T47D (cell line): ENCODE measurements around the gene RTL10.

Experiments
- DNase-seq, 2 experiments: peaks; one replicate each; pipeline versions ENCODE4 v3.0.0 to v3.0.0-alpha.2; 2011 to 2012; ENCODE audit warnings: low read depth in 1 of 2, low spot score in 1 of 2
- JUND ChIP-seq: IDR thresholded peaks from 2 replicates; pipeline ENCODE4 v1.6.1; 2012; ENCODE audit warnings: low read depth
- in situ Hi-C: cut with HindIII; loops from 2 replicates; pipeline ENCODE4 v1.10.0; 2016; ENCODE audit warnings: low sequenced_read_pairs, low pct_unique_long_range_greater_than_20kb

The RTL10 gene

DNA sequence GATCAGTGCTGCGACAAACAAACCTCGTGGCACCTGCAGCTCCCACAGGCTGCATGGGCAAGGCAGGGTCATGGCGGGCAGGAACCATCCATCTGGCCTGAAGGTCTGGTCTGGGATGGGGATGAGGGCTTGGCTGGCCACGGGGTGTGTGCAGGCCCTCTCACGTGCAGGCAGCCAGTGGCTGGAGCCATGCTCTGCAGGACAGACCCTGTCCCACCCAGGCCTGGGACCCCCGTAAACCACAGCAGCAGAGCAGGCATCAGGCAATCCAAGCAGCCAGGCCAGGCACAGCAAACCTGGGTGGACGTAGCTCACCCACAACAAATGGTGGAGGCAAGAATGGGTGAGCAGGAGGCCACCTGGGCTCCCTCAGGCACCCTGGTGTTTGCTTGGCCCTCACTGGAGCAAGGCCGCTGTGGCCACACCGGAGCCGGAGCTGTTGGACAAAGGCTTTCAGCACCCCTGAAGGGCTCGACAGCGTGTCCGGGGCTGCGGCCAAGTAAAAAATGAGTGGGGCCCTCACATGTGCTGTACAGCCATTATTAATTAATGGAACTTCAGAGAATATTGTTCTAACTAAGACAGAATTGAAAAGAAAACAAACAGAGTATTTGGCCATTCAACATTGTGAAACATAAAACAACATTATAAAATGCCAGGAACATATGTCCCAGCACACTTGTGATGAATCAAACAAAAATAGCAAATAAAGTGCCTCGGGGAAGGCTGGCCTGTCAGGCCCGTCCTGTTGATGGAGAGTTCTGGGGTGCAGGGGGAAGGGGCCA is 24.0 kb upstream of the RTL10 start:
- in situ Hi-C loops = no loop called here
- DNase-seq = no peak
- no peak for TF ChIP-seq JUND

DNA sequence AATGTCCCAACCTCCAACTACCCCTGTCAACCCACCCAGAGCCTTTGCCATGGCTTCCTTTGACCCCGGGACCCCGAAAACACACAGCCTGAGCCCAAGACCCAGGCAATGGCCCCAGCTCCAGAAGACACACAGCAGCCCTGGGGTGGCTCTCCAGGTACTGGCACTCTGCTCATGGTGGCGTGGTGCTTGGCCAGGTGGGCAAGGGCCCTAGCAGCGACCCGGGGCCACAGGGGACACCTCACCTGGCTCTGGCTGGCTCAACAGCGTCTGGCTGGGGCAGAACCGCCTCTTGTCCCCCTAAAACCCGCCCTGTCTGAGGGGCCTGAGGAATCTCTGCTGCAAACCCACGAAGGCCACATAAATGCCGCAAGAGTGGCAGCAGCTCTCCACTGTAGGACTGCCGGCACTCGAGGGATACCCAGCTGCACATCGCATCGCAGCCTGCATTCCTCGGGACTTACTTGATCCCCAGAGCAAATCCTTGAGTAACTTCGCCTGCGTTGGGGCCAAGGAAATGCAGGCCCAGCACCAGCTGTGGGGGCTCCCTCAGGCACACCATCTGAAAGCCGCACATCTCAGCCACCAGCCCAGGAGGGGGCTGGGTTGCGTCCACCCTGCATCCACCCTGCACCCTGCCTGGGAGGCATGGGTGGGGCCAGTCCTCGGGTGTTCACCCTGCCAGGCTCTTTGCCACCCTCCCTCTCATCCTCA is 23.1 kb upstream of the RTL10 start:
- DNase-seq = no peak
- no peak for TF ChIP-seq JUND
- in situ Hi-C loops = no loop called here

DNA sequence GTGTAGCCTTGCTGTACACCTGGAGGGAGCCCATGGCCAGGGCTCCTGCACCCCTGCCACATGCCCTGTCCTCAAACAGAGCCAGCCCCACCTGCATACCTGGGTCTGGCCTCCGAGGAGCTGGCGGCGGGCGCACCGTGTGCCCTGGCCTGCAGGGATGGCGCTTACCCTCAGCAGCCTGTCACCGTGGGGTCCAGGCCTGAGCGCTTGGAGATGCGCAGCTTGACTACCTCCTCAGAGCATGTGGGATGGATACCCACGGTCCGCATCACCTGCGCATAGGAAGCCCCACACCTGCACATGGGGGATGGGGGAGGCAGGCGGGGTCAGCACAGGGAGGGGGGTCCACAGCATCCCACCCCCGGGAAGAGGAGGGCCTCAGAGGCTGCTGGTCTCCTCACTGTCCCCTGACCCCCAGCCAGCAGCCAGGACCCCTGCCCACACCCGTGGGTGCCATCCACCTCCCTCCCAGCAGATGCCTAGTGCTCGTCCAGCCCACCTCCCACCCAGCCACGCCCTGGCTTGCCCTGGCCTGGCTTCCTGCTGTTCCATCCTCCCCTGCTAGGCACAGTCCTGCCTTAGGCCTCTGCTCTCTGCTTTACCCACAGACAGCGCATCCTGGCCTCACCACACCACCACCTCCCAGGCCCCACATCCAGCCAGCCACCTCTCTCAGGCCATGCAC is 22.4 kb upstream of the RTL10 start:
- no peak for DNase-seq
- in situ Hi-C loops = no loop called here
- no peak for TF ChIP-seq JUND

DNA sequence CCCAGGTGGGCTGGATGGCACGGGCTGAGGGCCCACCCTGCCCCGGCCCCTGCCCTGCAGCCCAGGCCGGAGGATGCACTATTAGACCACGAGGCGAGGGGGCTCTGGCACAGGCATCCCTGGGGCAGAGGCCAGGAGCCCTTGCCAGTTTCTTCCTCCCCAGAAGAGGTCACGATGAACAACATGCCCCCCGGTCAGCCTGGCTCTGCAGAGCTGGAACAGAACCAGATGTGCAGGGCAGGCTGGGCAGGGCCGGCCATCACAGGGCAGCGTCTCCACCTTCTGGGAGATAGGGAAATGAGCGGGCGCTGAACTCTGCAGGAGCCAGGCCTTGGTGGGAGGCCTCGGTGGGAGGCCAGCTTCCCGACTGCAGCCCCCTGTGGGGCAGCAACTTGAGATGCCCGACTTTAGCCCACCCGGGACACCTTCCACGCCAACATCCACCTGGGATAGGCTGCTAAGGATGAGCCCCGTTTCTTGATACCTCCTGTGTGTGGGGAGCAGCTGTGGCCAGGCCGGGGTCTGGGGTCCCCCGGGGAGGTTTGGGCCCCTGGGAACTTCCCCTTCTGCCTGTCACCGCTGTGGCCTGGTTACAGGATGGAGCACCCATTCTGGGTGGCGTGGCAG is 21.8 kb upstream of the RTL10 start:
- no peak for TF ChIP-seq JUND
- in situ Hi-C loops = no loop called here
- no peak for DNase-seq

DNA sequence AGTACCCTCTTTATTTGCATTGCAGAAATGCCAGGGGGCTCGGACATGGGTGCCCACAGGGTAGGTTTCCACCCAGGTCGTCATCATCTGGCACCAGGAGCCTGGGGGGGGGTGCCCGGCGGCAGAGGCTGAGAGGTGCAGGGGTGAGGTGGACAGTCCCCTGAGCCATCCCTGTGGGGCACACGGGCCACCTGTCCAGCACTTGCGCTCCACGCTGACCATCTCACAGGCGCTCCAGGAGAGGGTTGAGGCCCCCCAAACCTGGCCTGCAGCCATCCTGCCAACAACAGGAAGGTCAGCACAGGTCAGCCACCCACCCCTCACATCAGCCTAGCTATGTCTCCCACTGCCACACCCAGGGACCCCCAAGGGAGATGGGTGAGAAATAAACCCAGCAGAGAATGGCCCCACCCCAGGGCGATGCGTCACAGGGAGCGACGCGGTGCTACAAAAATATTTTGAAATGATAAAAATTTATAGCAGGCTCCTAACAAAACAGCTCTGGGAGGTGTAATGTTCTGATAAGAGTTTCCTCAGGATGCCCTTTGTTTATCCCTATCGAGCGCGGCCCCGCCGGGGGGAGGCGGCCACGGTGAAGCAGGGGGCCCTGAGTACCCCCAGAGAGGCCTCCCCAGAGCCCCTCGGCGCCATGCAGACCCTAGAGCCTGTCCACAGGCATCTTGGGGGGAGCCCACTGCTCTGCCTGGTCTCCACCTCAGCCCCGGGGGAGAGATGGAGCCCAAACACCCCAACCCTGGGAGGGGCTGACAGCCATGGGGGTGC is 21.0 kb upstream of the RTL10 start:
- no peak for DNase-seq
- no peak for TF ChIP-seq JUND
- in situ Hi-C loops = no loop called here

DNA sequence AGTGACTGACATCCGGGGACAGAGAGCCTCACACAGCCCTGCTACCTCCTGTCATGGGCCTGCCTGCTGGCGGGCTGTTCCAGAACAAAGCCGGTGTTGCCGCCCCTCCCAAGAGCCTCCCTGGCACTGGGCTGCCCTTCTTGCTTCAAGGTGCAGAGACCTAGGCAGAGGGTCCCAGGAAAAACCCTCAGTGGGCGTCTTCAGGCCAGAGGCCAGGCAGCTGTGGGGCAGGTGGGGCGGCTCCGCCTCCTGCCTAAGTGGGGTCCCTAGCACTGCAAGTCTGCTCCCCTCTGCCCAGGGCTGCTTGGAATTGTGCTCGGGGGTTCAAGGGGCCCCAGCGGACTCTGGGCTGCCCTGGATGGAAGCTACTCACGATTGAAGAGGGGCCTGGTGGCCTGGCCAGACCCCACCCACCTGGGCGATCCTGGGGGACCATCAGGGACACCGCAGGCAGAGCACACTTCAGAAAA is 20.4 kb upstream of the RTL10 start:
- no peak for DNase-seq
- in situ Hi-C loops = no loop called here
- TF ChIP-seq JUND = no peak

DNA sequence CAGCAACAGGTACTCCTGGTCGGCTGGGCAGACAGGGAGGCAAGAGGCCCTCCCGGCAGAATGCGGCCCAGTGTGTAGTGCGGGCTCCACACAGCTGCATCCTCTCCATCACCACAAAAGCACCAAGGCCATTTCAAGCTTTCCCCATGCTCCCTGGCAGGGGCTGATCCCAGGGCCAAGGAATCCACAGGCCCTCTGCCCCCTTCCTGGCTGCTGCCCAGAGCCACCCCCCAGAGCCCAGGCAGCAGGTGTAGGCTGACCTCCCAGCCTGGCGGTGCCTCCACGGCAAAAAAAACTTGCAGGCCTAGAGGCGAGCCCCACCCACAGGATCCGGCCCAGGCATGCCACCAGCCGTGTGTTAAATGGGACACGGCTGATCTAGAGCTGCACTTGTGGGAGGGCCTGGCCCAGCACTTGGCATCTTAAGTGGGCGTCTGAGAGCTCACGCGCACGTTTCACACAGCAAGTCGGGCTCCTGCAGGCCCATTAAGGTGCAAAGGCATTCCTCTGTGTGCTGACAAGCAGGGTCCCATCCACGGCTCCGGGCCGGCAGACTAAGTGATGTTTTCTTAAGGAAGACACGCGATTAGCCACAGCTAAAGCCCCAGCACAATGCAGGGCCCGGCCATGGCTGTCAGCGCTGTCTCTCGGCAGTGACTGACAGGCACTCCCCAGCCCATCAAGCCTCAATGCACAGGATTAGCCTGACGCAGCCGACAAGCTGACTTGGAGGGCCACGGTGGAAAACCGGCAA is 19.8 kb upstream of the RTL10 start:
- no peak for DNase-seq
- TF ChIP-seq JUND = no peak
- in situ Hi-C loops = no loop called here

DNA sequence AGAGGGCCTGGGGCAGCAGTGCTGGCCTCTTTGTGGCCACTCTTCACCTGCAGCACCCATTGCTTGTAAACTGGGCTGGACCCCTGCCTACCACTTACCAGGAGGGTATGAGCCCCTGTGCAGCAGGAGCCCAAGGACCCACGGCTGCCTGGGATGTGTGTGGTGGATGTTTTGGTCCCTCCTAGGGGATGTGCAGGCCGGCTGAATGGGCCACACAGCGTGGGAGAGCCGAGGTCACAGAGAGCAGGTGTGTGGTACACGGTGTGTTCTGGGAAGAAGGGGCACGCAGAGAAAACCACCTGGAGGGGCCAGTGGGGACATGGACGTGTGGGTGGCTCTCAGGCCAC is 19.3 kb upstream of the RTL10 start:
- TF ChIP-seq JUND = no peak
- in situ Hi-C loops = no loop called here

DNA sequence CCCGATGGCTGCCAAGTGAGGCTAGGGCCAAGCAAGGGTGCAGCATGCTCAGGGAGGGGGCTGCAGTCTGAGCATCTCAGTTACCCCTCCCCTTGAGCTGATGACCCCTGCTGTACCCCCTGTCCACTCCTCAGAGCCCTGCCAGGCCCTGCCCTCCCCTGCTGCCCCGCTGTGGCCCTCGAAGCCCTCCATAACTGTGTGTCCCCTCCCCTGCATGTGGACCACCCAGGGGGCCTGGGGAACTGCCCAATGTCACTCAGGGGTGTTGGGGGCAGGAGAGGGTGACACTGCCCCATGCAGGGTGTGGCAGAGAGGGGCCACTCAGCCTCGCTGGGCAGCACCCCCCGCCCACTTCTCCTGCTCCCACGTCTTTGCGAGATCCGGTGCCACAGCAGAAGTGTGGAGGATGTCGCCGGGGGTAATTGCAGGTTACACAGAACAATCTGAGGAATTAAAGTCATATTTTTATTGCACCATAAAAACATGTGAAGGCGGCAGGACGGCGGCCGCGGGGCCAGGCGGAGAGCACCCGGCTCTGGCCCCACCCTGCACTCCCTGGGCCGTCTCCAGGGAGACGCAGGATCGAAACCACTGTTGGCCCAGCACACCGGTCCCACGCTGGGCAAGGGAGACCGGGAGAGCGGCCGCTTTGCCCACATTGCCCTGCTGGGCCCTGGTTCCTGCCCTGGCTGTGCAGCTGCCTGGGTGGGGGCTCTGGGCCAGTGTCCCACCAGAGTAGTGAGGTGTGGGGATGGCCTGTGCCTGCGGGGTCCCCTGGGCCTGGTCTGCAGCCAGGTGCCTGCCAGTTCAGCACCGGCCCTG is 18.7 kb upstream of the RTL10 start:
- no peak for TF ChIP-seq JUND
- no peak for DNase-seq
- in situ Hi-C loops = no loop called here

More for the DNA sequence above, 19.3 kb upstream of the RTL10 start:
- DNase-seq = no peak

DNA sequence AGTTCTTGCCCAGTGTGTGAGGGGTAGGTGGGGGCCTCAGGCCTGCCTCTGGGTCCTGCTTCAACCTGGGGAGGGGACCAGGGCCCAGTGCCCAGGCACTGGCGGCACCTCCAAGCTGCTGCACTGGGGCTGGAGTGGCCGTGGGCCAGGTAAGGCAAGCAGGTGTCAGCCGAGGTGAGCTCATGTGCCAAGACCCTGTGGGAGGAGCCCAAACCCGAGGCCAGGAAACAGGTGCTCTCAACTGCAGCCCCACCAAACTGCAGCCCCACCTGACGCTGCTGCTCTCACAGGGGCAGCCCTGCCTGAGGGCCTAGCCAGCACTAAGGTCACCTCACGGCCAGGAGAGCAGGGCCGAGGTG is 18.1 kb upstream of the RTL10 start:
- in situ Hi-C loops = no loop called here
- no peak for TF ChIP-seq JUND
- no peak for DNase-seq
